Right cardiac atrium (tissue), 5 donors: Measurements from ENCODE around the gene CDCP1. TPM values are rescaled to one million over a fixed set of nuclear protein-coding genes. Genes with fewer than 3 reads are reported as not detected.
"Not testable (repeated sequence)": the region's sequence is repeated elsewhere in the genome, so short reads cannot be mapped to it uniquely, and the experiment has no call there.

Experiments
- ATAC-seq, 2 donors: fragments of 200-7000 bp; cut with Tn5 transposase; one replicate each; pipeline versions ENCODE4 v1.8.0 to v1.9.1; 2020; ENCODE audit warnings: moderate library complexity in 2 of 2, mild to moderate bottlenecking in 1 of 2
- DNase-seq, 3 donors: peaks; one replicate each; pipeline ENCODE4 v3.0.0-alpha.2; 2020
- H3K27ac ChIP-seq: one replicate; pipeline ENCODE4 v1.5.1; 2013; ENCODE audit warnings: mild to moderate bottlenecking, low read length, control low read depth, moderate library complexity
- H3K27me3 ChIP-seq: one replicate; pipeline ENCODE4 v1.6.1; 2013; ENCODE audit not compliant: control insufficient read depth, insufficient read depth
- H3K4me1 ChIP-seq: one replicate; pipeline ENCODE4 v1.6.1; 2013; ENCODE audit warnings: low read length; ENCODE audit not compliant: control insufficient read depth, insufficient read depth
- H3K4me3 ChIP-seq: one replicate; pipeline ENCODE4 v1.5.1; 2013; ENCODE audit warnings: low read length, control low read depth
- H3K9me3 ChIP-seq: one replicate; pipeline ENCODE4 v1.6.1; 2013; ENCODE audit warnings: low read length; ENCODE audit not compliant: control insufficient read depth
- WGBS: extraction: QIAGEN DNeasy Blood & Tissue Kit; methylation state at CpG from one replicate; pipeline ENCODE4 v1.1.7; 2013; 5-methylcytosine and 5-hydroxymethylcytosine counted together
- intact Hi-C, 4 donors: fragments of 100-400 bp; cut with DNase I; formaldehyde crosslinking; loops; one replicate each; pipeline versions ENCODE4 v1.11.0 to v1.14.0; 2022 to 2023
- polyA plus RNA-seq: library from polyadenylated mRNA; stranded (reverse); fragments of 200-250 nt; gene quantifications from one replicate; pipeline ENCODE4 v1.2.3, GENCODE V29; 2013
- total RNA-seq, 4 donors: library from RNA; stranded (reverse); fragmentation: NEBNext Ultra II Directional; extraction: Animal tissue kit (Norgen Biotek cat#: 25700); gene quantifications; one replicate each; pipeline ENCODE4 v1.2.1, GENCODE V29; 2021
- donor health status: healthy with polysubstance abuse.
- donor health status: DM: no; HTN: yes; CAD: no.
- donor health status: DM: no; HTN: no; CAD: no.
- donor health status: DM: no; HTN: yes; CAD: no; lungs with severe emphysema.
- donor health status: DM: yes; HTN: yes; CAD: no.

Gene CDCP1
- total and polyA plus RNA-seq, 5 donors = 0.09 to 0.72 (median 0.46) TPM

- WGBS = 38% methylated on average over 1 of the region's 1 CpG
- H3K4me1 ChIP-seq, intact Hi-C loops, H3K9me3 ChIP-seq, H3K27ac ChIP-seq, H3K27me3 ChIP-seq, ATAC-seq, DNase-seq, H3K4me3 ChIP-seq: not testable (repeated sequence)
Measured at GRCh38 chr3:45078256-45078655, 67.9 kb downstream of the CDCP1 start.

- WGBS = 73% methylated on average over 11 of the region's 11 CpGs
- intact Hi-C loops = no loop called here
- Histone ChIP-seq H3K4me1 (no peaks in the 10 kb centered on the region), H3K27me3 (no peaks in the 10 kb centered on the region), H3K27ac (no peak overlapping the region), H3K4me3 (no peak overlapping the region), H3K9me3 (no peaks in the 10 kb centered on the region)
- ATAC-seq (no peak), DNase-seq (no peak)
Measured at GRCh38 chr3:45075821-45076625, 70.2 kb downstream of the CDCP1 start.

DNA sequence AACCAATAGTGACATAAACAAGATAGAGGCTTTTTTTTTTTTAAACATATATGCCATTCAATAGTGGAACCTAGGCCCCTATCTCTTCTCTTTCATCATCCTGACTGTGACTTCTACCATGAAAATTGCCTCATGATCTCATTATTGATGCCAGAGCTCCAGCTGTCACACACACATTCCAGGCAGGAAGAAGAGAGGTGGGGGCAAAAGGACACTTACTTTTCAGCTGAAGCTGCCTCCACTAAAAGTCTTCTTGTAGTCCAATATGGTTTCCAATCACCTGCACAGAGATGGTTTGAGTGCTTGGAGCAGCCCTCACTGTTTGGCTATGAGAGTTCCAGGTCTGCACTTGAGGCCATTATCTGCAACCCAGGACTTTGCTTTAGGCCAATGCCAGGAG, 75.1 kb downstream of the CDCP1 start:
- intact Hi-C loops = no loop called here
- ATAC-seq (no peak), DNase-seq (no peak)
- Histone ChIP-seq H3K4me1 (no peaks in the 10 kb centered on the region), H3K4me3 (no peak overlapping the region), H3K27ac (no peak overlapping the region), H3K27me3 (no peaks in the 10 kb centered on the region), H3K9me3 (no peaks in the 10 kb centered on the region)

- no peak for ATAC-seq
- Histone ChIP-seq H3K27me3 (no peaks in the 10 kb centered on the region), H3K4me3 (no peak overlapping the region), H3K9me3 (no peaks in the 10 kb centered on the region), H3K4me1 (peaks cover 5% of the 10 kb centered on the region), H3K27ac (no peak overlapping the region)
- intact Hi-C loops = no loop called here
- 74% methylated on average over 3 of the region's 3 CpGs for WGBS
- DNase-seq = no peak
Measured at GRCh38 chr3:45067941-45068340, 78.2 kb downstream of the CDCP1 start.

DNA sequence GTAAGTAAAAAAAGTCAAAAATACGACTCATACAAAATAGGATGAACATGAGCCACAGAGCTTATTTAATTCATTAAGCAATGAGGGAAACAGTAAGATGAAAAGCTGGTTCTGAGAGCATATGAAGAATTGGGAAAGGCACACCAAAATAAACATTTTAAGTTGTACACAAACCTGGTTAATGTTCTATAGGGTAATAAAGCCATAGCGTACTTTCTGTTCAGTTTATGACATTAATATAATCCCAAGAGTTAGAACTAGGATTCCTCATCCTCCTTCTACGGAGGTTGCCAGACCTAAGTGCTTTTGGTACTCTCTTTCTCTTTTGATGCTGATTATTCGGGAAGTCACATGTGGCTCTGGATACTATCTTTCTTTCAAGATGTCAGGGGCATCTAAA, 78.7 kb downstream of the CDCP1 start:
- DNase-seq (no peak), ATAC-seq (no peak)
- Histone ChIP-seq H3K27ac (no peak overlapping the region), H3K9me3 (no peaks in the 10 kb centered on the region), H3K27me3 (no peaks in the 10 kb centered on the region), H3K4me1 (peaks cover 5% of the 10 kb centered on the region), H3K4me3 (no peak overlapping the region)
- intact Hi-C loops = no loop called here
- 78% methylated on average over 3 of the region's 4 CpGs for WGBS

DNA sequence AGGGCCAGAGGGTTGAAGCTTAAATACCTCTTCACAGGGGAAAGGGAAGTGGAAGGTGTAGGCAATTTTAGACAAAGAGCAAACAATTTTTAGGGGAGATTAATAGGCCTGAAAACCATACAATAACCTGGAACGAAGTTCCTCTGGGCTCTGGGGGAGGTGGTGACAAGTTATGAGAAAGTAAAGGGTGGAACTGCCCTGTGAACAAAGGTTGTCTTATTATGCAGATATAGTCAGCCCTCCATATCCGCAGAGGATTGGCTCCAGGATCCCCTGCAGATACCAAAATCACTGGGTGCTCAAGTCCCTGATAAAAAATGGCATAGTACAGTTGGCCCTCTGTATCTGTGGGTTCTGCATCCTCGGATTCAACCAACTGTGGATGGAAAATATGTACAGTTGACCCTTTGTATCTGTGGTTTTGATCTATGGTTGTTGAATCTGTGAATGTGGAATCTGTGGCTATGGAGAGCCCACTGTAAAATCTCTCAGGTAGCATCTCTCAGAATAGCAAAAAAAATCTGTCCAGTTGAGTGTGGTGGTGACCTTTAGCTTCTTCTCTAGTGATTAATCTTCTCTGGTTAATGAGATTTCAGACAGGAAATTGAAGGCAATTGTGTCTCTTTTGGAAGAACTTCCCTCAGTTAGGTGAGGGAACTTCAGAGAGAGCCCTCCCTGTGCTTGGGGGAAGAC, 79.9 kb downstream of the CDCP1 start:
- 88% methylated on average over 3 of the region's 3 CpGs for WGBS
- DNase-seq (no peak), ATAC-seq (no peak)
- intact Hi-C loops = no loop called here
- H3K4me3 ChIP-seq = no peak overlapping the region
- peaks cover 5% of the 10 kb centered on the region for H3K4me1 ChIP-seq
- no peaks in the 10 kb centered on the region for H3K9me3 ChIP-seq
- no peak overlapping the region for H3K27ac ChIP-seq
- H3K27me3 ChIP-seq = no peaks in the 10 kb centered on the region

DNA sequence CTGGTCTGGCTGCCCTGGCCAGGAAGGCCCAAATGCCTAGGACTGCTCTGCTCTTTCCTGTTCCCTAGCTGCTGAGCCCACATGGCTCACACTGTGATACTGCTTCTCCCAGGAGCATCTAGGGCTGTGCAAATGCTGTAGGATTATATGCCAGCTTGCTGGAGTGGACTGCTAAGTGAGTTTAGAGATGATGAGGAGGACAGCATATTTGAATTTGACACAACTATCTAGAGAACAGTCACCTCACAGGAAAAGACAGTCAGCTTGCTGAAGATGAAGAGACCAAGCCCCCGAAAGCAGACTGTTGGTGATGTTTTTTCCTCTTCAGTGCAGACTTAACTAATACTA, 80.8 kb downstream of the CDCP1 start:
- DNase-seq (no peak), ATAC-seq (peak; percentile 23 to 25)
- Histone ChIP-seq H3K4me1 (peaks cover 5% of the 10 kb centered on the region), H3K27me3 (no peaks in the 10 kb centered on the region), H3K4me3 (no peak overlapping the region), H3K27ac (peak overlapping the region; percentile 25), H3K9me3 (no peaks in the 10 kb centered on the region)
- intact Hi-C loops = no loop called here
- WGBS = 100% methylated on average over 1 of the region's 1 CpG

GRCh38 chr3:45064512-45065372, 81.4 kb downstream of the CDCP1 start:
- no peak overlapping the region for H3K4me3 ChIP-seq
- H3K4me1 ChIP-seq = peaks cover 5% of the 10 kb centered on the region
- intact Hi-C loops = no loop called here
- H3K27ac ChIP-seq = peak overlapping the region; percentile 37
- WGBS = 37% methylated on average over 12 of the region's 12 CpGs
- no peak for DNase-seq
- no peaks in the 10 kb centered on the region for H3K27me3 ChIP-seq
- H3K9me3 ChIP-seq = no peaks in the 10 kb centered on the region
- ATAC-seq = peak; percentile 40 to 80

DNA sequence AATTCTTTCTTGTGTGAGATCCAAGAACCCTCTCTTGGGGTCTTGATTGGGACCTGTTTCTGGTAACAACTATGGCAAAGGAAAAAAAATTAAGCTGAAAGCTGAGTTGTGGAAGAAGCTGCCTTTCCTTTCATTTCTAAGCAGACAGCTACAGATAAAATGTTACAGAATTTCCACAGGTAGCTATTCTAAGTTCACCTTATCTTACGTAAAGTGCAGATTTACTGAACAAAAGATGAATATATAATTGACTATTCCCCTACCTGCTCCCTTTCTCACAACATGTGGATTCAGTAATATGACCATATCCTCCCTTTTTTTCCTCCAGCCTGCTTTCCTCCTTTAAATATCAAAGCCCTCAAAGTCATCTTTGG, 83.5 kb downstream of the CDCP1 start:
- H3K9me3 ChIP-seq = no peaks in the 10 kb centered on the region
- ATAC-seq (no peak), DNase-seq (no peak)
- H3K4me3 ChIP-seq = no peak overlapping the region
- intact Hi-C loops = no loop called here
- no peak overlapping the region for H3K27ac ChIP-seq
- 96% methylated on average over 1 of the region's 1 CpG for WGBS
- no peaks in the 10 kb centered on the region for H3K27me3 ChIP-seq
- peaks cover 5% of the 10 kb centered on the region for H3K4me1 ChIP-seq

DNA sequence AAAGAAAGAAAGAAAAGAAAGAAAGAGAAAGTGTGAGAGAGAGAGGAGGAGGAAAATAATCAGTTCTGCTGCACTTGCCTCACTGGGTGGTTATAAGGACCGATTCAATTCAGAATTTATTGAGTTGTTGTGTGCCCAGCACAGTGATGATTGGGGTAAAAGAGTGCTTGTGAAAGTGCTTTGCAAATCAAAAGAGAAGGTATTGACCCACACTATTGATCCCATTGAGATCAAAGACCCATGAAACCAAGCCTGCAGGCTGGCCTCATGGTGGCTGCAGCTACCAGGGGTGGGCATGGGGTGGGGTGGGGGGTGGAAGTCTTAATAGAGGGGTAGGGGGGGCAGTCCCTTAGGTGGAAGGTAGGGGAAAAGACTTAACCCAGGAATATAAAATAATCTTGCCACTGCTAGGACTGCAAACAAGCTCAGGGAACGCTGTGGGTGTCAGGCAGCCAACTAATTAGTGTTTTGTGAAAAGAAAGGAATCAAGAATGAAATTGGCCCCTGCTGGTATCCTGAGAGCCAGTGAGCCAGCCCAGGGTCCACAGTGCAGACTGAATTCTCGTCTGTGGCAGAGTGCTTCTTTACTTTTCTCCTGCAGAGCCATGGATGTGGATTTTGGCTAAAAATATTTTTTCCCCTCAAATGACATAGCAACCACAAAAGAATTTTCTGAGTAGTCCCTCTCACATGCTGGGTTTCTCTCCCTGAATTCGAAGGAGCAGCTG, 85.8 kb downstream of the CDCP1 start:
- Histone ChIP-seq H3K4me1 (peaks cover 6% of the 10 kb centered on the region), H3K27ac (no peak overlapping the region), H3K4me3 (no peak overlapping the region), H3K9me3 (no peaks in the 10 kb centered on the region), H3K27me3 (no peaks in the 10 kb centered on the region)
- 64% methylated on average over 4 of the region's 4 CpGs for WGBS
- no peak for DNase-seq
- intact Hi-C loops = no loop called here
- no peak for ATAC-seq
